ENCODE results near the gene RELL1. TPM values are rescaled to one million over a fixed set of nuclear protein-coding genes. Genes with fewer than 3 reads are reported as not detected.

The RELL1 gene
- polyA plus RNA-seq, 1 of the 3 experiments (the other 2 are of a cell fraction) = 4.5 TPM

- H3K27ac ChIP-seq (ENCODE audit: low read depth in 2 of 2, low read length in 1 of 2) = no peak overlapping the region
- H3K9ac ChIP-seq = no peak overlapping the region
- H3F3A ChIP-seq (replicated peaks; ENCODE audit: insufficient read depth) = no peaks in the 10 kb centered on the region
- ChIA-PET CTCF (interaction anchor here (1.7 kb wide), 1 partner anchor 29 kb away, joined by 5 read pairs; no protein-coding TSS in a partner anchor), POLR2A (no interaction called here)
- no peak overlapping the region for H3K4me2 ChIP-seq
- H4K20me1 ChIP-seq (ENCODE audit: insufficient read depth) = no peaks in the 10 kb centered on the region
- no peaks in the 10 kb centered on the region for H3K9me3 ChIP-seq
- H3K27me3 ChIP-seq (ENCODE audit: insufficient read depth) = no peaks in the 10 kb centered on the region
- TF ChIP-seq FOSL2 (IDR thresholded peaks at IDR 0.05; ENCODE audit: borderline replicate concordance, low read depth) (no peak), USF2 (IDR thresholded peaks at IDR 0.05; ENCODE audit: borderline replicate concordance, low read depth, low read length) (no peak), YY1 (IDR thresholded peaks at IDR 0.05; ENCODE audit: low read depth) (no peak), FOXJ3 (CRISPR knock-in tag; IDR thresholded peaks at IDR 0.05) (no peak), RAD21 (IDR thresholded peaks at IDR 0.05; ENCODE audit: low read length) (no peak), MEF2A (IDR thresholded peaks at IDR 0.05; ENCODE audit: borderline replicate concordance, low read depth) (no peak), ZBTB33 (IDR thresholded peaks at IDR 0.05; ENCODE audit: borderline replicate concordance, low read depth) (no peak), REST (IDR thresholded peaks at IDR 0.05; ENCODE audit: low read depth, low read length) (no peak), TEAD4 (IDR thresholded peaks at IDR 0.05; ENCODE audit: borderline replicate concordance, insufficient read depth) (no peak), MXI1 (IDR thresholded peaks at IDR 0.05; ENCODE audit: low read depth, low read length) (no peak), EZH2phosphoT487 (IDR thresholded peaks at IDR 0.05; ENCODE audit: borderline replicate concordance, low read depth) (no peak), GABPA (IDR thresholded peaks at IDR 0.05; ENCODE audit: low read depth) (no peak), TCF12 (IDR thresholded peaks at IDR 0.05) (no peak), SIN3A (IDR thresholded peaks at IDR 0.05; ENCODE audit: borderline replicate concordance, low read depth, low read length) (no peak), JUND (IDR thresholded peaks at IDR 0.05) (no peak), PBX3 (IDR thresholded peaks at IDR 0.05) (no peak), FOXM1 (IDR thresholded peaks at IDR 0.05; ENCODE audit: low read depth) (no peak), MAX (IDR thresholded peaks at IDR 0.05; ENCODE audit: low read depth) (no peak)
- H3K36me3 ChIP-seq (replicated peaks in 1 of 2; ENCODE audit: control insufficient read depth in 1 of 2, insufficient read depth in 2 of 2, low read length in 1 of 2) = no peaks in the 10 kb centered on the region
- no peaks in the 10 kb centered on the region for H3K79me2 ChIP-seq (ENCODE audit: insufficient read depth)
- H2AFZ ChIP-seq (ENCODE audit: low read depth) = no peak overlapping the region
- no peaks in the 10 kb centered on the region for H3K9me2 ChIP-seq
- H3K4me3 ChIP-seq (ENCODE audit: low read depth in 2 of 2, low read length in 1 of 2) = no peak overlapping the region
- DNase-seq = no peak
- no peaks in the 10 kb centered on the region for H3K4me1 ChIP-seq (ENCODE audit: control insufficient read depth in 1 of 2, insufficient read depth in 2 of 2, low read depth in 1 of 2, low read length in 1 of 2)
Observed at GRCh38 chr4:37573566-37573965, 112.6 kb downstream of the RELL1 start.
